Effector CD4-positive, alpha-beta T cell (primary cell): ENCODE data around the gene ABCF1.
A peak's percentile ranks its signal among the peaks of the same experiment; 100 is the strongest.

Experiments
- DNase-seq: peaks from one replicate; pipeline ENCODE4 v3.0.0-alpha.2; 2020

Gene ABCF1

DNA sequence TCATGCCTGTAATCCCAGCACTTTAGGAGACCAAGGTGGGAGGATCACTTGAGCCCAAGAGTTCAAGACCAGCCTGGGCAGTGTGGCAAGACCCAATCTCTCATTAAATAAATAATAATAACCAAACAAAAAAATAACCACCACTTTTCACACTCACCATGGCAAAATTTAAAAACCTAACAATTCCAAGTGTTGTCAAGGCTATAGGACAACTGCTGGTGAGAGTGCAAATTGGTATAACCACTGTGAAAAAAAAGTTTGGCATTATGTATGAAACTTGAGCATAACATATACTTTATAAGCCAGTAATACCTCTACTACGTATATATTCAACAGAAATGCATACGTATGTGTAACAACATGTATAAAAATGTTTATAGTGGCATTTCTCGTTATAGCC, 10.3 kb upstream of the ABCF1 start:
- DNase-seq = no peak

DNA sequence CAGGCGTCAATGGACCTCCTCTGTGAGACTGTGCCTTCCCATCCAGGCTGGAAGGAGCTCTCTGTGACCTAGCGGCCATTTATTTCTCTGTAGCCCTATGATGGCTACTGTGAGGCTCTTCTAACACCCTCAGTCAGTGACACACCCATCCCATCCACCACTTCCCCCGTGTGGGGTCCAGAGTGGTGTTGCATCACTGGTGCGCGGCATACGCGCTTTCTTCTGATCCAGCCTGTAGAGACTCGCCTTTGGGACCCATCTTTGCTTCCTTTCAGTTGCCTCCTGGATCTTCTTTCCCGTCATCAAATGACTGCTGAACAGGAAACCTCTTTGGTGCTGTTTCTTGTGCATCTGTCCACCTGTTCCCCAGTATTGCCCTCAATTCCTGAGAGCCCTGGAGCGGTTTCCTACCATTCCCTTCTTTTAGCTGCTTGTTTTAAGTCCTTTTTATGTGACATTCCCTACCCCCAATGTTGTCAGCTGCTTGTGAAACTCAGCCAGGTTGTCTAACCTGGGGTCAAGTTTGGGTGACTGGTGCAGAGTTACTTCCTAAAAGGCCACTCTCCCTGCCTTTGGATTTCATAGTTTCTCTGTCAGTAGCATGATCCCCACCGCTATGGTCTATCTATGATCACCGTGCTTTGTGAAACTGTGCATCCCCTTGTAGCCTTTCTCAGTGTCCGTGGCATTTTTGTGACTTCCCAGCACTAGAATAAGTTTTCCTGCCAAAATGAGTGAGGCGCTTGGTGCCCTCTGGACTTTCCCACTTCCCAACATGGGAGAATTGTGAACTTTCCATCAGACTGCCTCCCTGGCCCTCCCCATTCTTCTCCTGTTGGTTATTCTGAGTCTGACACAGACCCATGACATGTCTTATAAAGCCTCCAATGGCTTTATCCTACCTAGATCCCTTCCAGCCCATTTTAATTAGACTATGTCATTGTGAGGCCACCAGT, 8.5 kb upstream of the ABCF1 start:
- DNase-seq = no peak

GRCh38 chr6:30564114-30564513, 7.1 kb upstream of the ABCF1 start:
- no peak for DNase-seq

DNA sequence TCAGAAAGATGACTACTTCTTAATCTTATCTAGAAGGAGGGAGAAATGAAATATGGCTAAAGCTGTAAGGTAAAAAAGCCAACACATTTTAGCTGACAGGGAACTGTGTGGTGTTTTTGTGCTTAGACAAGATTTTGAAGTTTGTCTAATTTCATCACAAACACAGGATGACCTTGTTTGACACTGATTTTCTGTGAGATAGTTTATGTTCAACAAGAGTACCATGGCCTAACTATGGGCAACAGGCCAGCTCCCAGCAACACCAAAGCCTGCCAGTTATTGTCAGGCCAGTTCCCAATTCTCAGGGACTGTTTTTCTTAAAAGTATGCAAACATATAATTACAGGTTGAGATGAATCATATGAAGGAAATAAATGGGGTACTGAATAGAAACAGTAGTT, 5.5 kb upstream of the ABCF1 start:
- no peak for DNase-seq

GRCh38 chr6:30568245-30568644, 3.0 kb upstream of the ABCF1 start:
- DNase-seq = no peak

DNA sequence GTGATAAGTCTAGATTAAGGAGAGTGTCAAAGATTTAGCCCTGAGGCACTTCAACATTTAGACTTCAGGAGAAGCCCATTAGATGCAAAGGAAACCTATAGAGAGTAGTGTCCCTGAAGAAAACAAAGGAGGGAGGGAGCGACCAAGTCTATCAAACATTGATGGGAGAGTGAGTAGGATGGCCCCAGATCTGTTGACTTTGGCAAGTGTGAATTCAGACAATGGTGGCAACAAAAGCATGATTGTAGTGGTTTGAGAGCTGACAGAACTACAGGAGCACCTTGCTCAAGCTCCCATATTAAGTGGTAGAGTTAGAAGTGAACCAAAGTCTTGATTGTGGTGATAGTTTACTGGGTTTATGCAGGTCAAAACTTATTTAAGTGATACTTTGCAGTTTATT, 979 bp upstream of the ABCF1 start:
- no peak for DNase-seq

- peak; percentile 14 for DNase-seq
These were observed 535 bp upstream of the ABCF1 start for GRCh38 chr6:30570740-30571074.

DNA sequence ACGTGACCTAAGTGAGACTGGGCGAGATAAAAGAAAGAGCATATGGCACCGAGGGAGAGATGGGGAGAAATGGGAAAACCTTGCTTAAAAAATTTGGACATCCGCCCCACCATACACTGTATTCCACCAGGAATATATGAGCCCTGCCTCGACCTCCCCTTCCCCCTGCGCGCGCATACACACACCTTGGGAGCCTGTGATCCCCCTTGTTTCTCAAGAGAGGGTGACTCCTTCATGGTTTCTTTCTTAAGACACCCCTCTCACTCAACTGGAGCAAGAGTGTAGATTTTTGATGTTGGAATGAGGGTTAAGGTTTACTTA, 480 bp downstream of the ABCF1 start:
- no peak for DNase-seq

GRCh38 chr6:30572148-30572547, 906 bp downstream of the ABCF1 start:
- DNase-seq = no peak

DNA sequence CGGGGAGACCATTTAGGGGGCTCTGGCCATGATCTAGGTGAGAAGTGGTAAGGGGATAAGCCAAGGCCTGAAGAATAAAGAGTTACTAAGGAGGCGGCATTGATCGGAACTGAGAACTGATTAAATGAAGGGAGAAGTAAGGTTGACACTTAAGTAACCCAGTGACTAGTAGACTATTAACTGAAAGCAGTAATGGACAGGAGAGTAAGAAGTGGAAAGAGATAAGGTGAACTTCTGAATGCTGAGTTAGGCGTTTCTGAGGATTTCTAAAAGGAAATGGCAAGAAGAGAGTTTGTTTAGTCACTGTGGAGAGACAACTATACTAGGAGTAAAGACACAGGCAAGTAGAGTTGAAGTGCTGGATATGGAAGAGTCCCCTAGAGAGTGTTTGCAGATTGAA, 1.9 kb downstream of the ABCF1 start:
- no peak for DNase-seq

DNA sequence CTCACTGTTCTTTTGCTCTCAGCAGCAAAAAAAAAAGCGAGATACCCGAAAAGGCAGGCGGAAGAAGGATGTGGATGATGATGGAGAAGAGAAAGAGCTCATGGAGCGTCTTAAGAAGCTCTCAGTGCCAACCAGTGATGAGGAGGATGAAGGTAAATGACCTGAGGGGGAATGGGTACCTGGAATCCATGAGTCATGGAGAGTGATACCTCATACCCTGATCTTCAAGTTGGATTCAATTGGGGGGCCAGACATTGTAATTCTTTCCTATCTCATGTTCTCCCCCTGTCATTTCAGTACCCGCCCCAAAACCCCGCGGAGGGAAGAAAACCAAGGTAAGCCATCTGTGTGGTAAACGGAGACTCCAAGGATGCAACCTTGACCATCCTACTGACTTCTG, 6.8 kb downstream of the ABCF1 start:
- no peak for DNase-seq

DNA sequence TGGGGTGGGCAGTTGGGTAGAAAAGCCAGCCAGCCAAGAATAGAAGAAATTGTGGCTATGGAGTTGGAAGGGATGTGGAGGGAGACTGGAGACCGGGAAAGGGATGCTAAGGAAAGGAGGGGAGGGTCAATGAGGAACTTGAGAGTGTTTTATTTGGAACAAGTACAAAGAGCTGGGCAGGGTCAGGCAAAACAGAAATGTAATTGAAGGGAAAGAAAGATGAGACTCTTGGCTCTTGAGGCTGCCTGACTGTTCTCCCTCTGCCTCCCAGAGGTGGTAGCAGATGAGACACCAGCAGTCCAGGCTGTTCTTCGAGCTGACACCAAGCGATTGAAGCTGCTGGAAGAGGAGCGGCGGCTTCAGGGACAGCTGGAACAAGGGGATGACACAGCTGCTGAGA, 12.7 kb downstream of the ABCF1 start:
- DNase-seq = no peak

DNA sequence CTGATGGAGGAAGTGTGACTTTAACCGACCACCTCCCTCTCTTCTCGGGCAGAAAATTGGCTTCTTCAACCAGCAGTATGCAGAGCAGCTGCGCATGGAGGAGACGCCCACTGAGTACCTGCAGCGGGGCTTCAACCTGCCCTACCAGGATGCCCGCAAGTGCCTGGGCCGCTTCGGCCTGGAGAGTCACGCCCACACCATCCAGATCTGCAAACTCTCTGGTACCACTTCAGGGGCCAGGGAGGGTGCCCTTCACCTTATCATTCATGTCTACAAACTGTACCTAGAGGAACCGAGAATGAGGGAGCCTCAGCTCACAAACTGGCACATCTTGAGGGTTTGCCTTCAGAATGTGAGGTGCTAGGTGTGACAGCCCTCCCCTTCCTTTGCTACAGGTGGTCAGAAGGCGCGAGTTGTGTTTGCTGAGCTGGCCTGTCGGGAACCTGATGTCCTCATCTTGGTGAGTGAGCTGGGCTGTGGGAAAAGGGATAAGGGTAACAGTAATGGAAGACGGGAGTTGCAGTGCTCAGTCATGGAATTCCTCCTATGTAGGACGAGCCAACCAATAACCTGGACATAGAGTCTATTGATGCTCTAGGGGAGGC, 18.6 kb downstream of the ABCF1 start:
- DNase-seq = no peak

- no peak for DNase-seq
These were observed 19.3 kb downstream of the ABCF1 start for GRCh38 chr6:30590509-30590908.

DNA sequence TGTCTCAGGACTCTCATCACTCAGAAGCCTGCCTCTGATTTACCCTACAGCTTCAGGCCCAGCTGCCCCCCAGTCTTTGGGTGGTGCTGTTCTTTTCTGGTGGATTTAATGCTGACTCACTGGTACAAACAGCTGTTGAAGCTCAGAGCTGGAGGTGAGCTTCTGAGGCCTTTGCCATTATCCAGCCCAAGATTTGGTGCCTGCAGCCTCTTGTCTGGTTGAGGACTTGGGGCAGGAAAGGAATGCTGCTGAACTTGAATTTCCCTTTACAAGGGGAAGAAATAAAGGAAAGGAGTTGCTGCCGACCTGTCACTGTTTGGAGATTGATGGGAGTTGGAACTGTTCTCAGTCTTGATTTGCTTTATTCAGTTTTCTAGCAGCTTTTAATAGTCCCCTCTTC, 19.8 kb downstream of the ABCF1 start:
- no peak for DNase-seq

DNA sequence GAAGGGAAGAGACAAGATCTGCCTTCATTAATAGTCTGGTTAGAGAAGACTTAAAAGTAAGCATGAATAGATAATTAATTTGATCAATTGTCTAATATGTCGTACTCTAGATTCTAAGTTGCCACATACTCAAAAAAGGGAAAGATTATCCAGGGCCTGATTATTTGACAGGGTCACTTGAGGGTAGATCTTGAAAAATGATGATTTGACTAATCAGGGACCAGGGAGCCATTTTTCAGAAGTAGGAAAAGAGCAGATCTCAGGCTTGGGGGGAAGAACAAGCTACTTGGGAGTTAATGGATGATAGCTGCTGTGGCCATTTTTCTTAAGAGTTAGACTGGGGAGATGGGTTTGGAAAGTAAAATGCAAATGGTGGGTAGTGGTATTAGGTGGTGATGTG, 21.0 kb downstream of the ABCF1 start:
- DNase-seq = no peak

DNA sequence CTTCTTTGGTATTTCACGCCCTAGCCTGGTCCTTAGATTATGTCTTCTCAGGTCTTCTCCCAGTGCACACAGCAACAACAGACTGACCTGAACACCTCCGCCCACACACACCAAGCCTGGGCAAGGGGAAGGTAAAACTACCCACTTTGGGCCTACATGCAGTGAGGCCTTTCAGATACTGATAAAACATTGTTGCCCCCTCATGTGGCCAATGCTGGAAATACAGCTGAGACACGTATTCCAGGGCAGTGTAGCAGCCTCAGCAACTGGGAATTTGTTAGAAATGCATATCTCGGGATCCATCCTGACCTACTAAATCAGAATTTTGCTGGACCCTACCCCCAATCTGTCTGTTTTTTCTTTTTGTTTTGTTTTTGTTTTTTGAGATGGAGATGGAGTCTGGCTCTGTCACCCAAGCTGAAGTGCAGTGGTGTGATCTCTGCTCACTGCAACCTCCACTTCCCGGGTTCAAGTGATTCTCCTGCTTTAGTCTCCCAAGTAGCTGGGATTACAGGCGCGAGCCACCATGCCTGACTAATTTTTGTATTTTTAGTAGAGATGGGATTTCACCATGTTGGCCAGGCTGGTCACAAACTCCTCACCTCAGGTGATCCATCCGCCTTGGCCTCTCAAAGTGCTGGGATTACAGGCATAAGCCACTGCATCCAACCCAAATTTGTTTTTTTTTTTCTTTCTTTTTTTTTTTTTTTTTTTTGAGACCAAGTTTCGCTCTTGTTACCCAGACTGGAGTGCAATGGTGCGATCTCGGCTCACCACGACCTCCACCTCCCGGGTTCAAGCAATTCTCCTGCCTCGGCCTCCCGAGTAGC, 26.3 kb downstream of the ABCF1 start:
- peak; percentile 78 for DNase-seq

- DNase-seq = no peak
These were observed 27.8 kb downstream of the ABCF1 start for GRCh38 chr6:30598912-30599624.

- DNase-seq = no peak
These were observed 28.5 kb downstream of the ABCF1 start for GRCh38 chr6:30599625-30600324.

GRCh38 chr6:30600451-30600961, 29.3 kb downstream of the ABCF1 start:
- DNase-seq = no peak

GRCh38 chr6:30601436-30601814, 30.2 kb downstream of the ABCF1 start:
- no peak for DNase-seq
